ENCODE measurements around the gene NRIP3.
"Not testable (repeated sequence)": the region's sequence is repeated elsewhere in the genome, so short reads cannot be mapped to it uniquely, and the experiment has no call there.

The NRIP3 gene

DNA sequence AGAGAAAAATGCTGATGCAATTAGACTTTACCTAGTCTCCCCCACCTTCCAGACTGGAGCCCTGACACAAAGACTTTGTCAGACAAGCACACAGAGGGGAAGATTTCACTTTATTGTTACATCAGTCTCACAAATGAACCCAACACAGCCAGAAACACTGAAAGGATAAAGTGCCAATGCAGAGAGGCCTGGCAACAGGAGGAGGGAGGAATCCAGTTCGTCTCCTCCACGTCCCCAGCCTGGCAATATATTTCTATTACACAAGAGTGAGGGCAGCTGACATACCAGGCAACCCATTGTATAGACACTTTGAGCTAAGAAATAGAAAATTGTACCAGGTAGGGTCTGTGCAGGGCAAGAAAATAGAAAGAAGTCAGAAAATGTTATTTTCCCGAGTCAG is 23.3 kb downstream of the NRIP3 start:
- WGBS (ENCODE audit: insufficient coverage): 100% methylated on average over 1 of the region's 3 CpGs
- H3K4me1 ChIP-seq (ENCODE audit: control extremely low read depth in 1 of 4, control insufficient read depth in 4 of 4, insufficient read depth in 4 of 4, low read length in 3 of 4): no peaks in the 10 kb centered on the region
- no peak overlapping the region for H3K27ac ChIP-seq (ENCODE audit: insufficient read depth in 1 of 2, low read depth in 1 of 2, low read length in 2 of 2, poor library complexity in 1 of 2, severe bottlenecking in 2 of 2)
- POLR2A ChIA-PET: no interaction called here
- no peaks in the 10 kb centered on the region for H3K36me3 ChIP-seq (ENCODE audit: control insufficient read depth in 4 of 4, insufficient read depth in 4 of 4, low read length in 3 of 4)
- no peak for DNase-seq
- no peaks in the 10 kb centered on the region for H3K27me3 ChIP-seq (replicated peaks in 2 of 5; ENCODE audit: control insufficient read depth in 4 of 5, insufficient read depth in 5 of 5, low read length in 4 of 5)
- H3K4me3 ChIP-seq (ENCODE audit: control insufficient read depth in 1 of 7, extremely low read depth in 1 of 7, insufficient read depth in 4 of 7, low read depth in 2 of 7, low read length in 6 of 7): no peak overlapping the region
- H3K9me3 ChIP-seq (ENCODE audit: control extremely low read depth in 1 of 5, control insufficient read depth in 4 of 5, insufficient read depth in 2 of 5, low read depth in 1 of 5, low read length in 4 of 5): no peaks in the 10 kb centered on the region
- CTCF ChIA-PET: interaction anchor here (0.9 to 1.2 kb wide), 2 partner anchors 11 to 324 kb away, joined by 3 to 4 read pairs; no protein-coding TSS in a partner anchor

DNA sequence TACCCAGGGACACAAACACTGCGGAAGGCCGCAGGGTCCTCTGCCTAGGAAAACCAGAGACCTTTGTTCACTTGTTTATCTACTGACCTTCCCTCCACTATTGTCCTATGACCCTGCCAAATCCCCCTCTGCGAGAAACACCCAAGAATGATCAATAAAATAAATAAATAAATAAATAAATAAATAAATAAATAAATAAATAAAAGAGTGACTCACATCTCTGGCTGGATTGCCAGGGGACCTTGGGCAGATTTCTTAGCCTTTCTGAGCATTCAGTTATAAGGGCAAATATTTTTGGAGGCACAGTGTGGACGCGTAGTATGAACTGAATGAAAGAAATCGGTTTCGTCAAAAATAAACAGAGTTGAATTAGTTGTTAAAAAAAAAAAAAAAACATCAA is 24.4 kb downstream of the NRIP3 start:
- CTCF ChIA-PET: not testable (repeated sequence)
- no CpG with 5 or more reads among the region's 7 CpGs for WGBS (ENCODE audit: insufficient coverage)

GRCh38 chr11:8973121-8973520 is 30.7 kb downstream of the NRIP3 start:
- no peak overlapping the region for H3K4me3 ChIP-seq (ENCODE audit: control insufficient read depth in 1 of 7, extremely low read depth in 1 of 7, insufficient read depth in 4 of 7, low read depth in 2 of 7, low read length in 6 of 7)
- 67% methylated on average over 1 of the region's 3 CpGs for WGBS (ENCODE audit: insufficient coverage)
- POLR2A ChIA-PET: no interaction called here
- DNase-seq: peak in 2 of 3 donors; percentile 29 to 37
- H3K27me3 ChIP-seq (replicated peaks in 2 of 5; ENCODE audit: control insufficient read depth in 4 of 5, insufficient read depth in 5 of 5, low read length in 4 of 5): no peaks in the 10 kb centered on the region
- CTCF ChIA-PET: interaction anchor here (2.2 kb wide), 1 partner anchor 10 kb away, joined by 4 read pairs; no protein-coding TSS in a partner anchor
- H3K9me3 ChIP-seq (ENCODE audit: control extremely low read depth in 1 of 5, control insufficient read depth in 4 of 5, insufficient read depth in 2 of 5, low read depth in 1 of 5, low read length in 4 of 5): no peaks in the 10 kb centered on the region
- no peak overlapping the region for H3K27ac ChIP-seq (ENCODE audit: insufficient read depth in 1 of 2, low read depth in 1 of 2, low read length in 2 of 2, poor library complexity in 1 of 2, severe bottlenecking in 2 of 2)
- no peaks in the 10 kb centered on the region for H3K36me3 ChIP-seq (ENCODE audit: control insufficient read depth in 4 of 4, insufficient read depth in 4 of 4, low read length in 3 of 4)
- H3K4me1 ChIP-seq (ENCODE audit: control extremely low read depth in 1 of 4, control insufficient read depth in 4 of 4, insufficient read depth in 4 of 4, low read length in 3 of 4): no peaks in the 10 kb centered on the region

More for the DNA sequence above, 24.4 kb downstream of the NRIP3 start:
- H3K4me3 ChIP-seq (ENCODE audit: control insufficient read depth in 1 of 7, extremely low read depth in 1 of 7, insufficient read depth in 4 of 7, low read depth in 2 of 7, low read length in 6 of 7); H3K9me3 ChIP-seq (ENCODE audit: control extremely low read depth in 1 of 5, control insufficient read depth in 4 of 5, insufficient read depth in 2 of 5, low read depth in 1 of 5, low read length in 4 of 5); H3K36me3 ChIP-seq (ENCODE audit: control insufficient read depth in 4 of 4, insufficient read depth in 4 of 4, low read length in 3 of 4); H3K4me1 ChIP-seq (ENCODE audit: control extremely low read depth in 1 of 4, control insufficient read depth in 4 of 4, insufficient read depth in 4 of 4, low read length in 3 of 4); DNase-seq; POLR2A ChIA-PET; H3K27ac ChIP-seq (ENCODE audit: insufficient read depth in 1 of 2, low read depth in 1 of 2, low read length in 2 of 2, poor library complexity in 1 of 2, severe bottlenecking in 2 of 2); H3K27me3 ChIP-seq (replicated peaks in 2 of 5; ENCODE audit: control insufficient read depth in 4 of 5, insufficient read depth in 5 of 5, low read length in 4 of 5): not testable (repeated sequence)

DNA sequence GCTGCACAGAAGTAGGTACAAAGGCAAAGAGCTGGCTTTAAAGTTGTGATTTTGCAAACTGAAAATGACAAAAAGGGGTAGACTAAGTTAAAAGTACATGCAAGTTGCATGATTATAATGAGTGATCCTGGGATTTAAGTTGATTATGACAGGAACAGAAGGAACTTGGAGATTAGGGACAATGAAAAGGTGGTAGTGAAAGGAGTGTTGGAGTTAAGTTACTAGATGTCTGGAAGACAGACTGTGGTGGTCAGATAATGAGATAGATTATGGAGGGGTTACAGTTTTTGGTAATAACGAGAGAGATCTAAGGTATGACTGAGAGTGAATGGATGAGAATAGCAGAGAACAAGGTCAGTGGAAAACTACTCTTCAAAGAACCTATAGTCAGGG is 31.9 kb downstream of the NRIP3 start:
- no peaks in the 10 kb centered on the region for H3K4me1 ChIP-seq (ENCODE audit: control extremely low read depth in 1 of 4, control insufficient read depth in 4 of 4, insufficient read depth in 4 of 4, low read length in 3 of 4)
- POLR2A ChIA-PET: no interaction called here
- H3K27me3 ChIP-seq (replicated peaks in 2 of 5; ENCODE audit: control insufficient read depth in 4 of 5, insufficient read depth in 5 of 5, low read length in 4 of 5): no peaks in the 10 kb centered on the region
- 100% methylated on average over 1 of the region's 1 CpG for whole genome bisulfite sequencing (ENCODE audit: insufficient coverage)
- CTCF ChIA-PET: interaction anchor here (1.3 kb wide), 1 partner anchor 166 kb away, joined by 3 read pairs; no protein-coding TSS in a partner anchor
- no peaks in the 10 kb centered on the region for H3K9me3 ChIP-seq (ENCODE audit: control extremely low read depth in 1 of 5, control insufficient read depth in 4 of 5, insufficient read depth in 2 of 5, low read depth in 1 of 5, low read length in 4 of 5)
- H3K36me3 ChIP-seq (ENCODE audit: control insufficient read depth in 4 of 4, insufficient read depth in 4 of 4, low read length in 3 of 4): peaks cover 0 to 4% (median 3%) of the 10 kb centered on the region in 4 experiments
- H3K27ac ChIP-seq (ENCODE audit: insufficient read depth in 1 of 2, low read depth in 1 of 2, low read length in 2 of 2, poor library complexity in 1 of 2, severe bottlenecking in 2 of 2): no peak overlapping the region
- no peak overlapping the region for H3K4me3 ChIP-seq (ENCODE audit: control insufficient read depth in 1 of 7, extremely low read depth in 1 of 7, insufficient read depth in 4 of 7, low read depth in 2 of 7, low read length in 6 of 7)
- DNase-seq: no peak

DNA sequence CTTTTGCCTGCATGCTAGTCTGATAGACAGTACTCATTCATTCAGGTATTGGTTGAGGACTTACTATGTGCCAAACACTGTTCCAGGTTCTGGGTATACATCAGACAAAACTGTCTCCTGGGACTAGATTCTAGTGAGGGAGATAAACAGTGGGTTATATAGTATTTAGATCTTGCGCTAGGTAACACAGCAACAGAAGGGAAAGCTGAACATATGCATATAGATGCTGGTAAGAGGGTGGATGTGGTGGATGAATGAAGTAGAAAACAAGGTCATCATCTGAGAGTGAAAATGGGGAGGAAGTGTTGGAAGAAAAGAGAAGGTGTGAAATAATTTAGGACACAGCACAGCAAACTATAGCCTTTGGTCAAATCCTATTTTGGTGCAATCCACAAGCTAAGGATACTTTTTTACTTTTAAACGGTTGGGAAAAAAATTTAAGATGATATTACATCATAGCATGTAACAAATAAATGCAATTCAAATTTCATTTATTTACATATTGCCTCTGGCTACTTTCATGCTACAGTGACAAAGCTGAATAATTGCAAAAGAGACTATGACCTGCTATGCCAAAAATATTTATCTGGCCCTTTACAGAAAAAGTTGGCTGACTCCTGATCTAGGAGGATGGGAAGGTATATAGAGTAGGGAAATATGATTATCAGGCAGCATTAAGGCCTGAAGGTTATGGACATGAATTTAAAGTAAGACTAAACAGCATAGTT is 32.4 kb downstream of the NRIP3 start:
- no CpG with 5 or more reads among the region's 2 CpGs for WGBS (ENCODE audit: insufficient coverage)
- Histone ChIP-seq H3K27ac (ENCODE audit: insufficient read depth in 1 of 2, low read depth in 1 of 2, low read length in 2 of 2, poor library complexity in 1 of 2, severe bottlenecking in 2 of 2) (no peak overlapping the region), H3K36me3 (ENCODE audit: control insufficient read depth in 4 of 4, insufficient read depth in 4 of 4, low read length in 3 of 4) (peaks cover 0 to 4% (median 3%) of the 10 kb centered on the region in 4 experiments), H3K9me3 (ENCODE audit: control extremely low read depth in 1 of 5, control insufficient read depth in 4 of 5, insufficient read depth in 2 of 5, low read depth in 1 of 5, low read length in 4 of 5) (no peaks in the 10 kb centered on the region), H3K27me3 (replicated peaks in 2 of 5; ENCODE audit: control insufficient read depth in 4 of 5, insufficient read depth in 5 of 5, low read length in 4 of 5) (no peaks in the 10 kb centered on the region), H3K4me1 (ENCODE audit: control extremely low read depth in 1 of 4, control insufficient read depth in 4 of 4, insufficient read depth in 4 of 4, low read length in 3 of 4) (no peaks in the 10 kb centered on the region), H3K4me3 (ENCODE audit: control insufficient read depth in 1 of 7, extremely low read depth in 1 of 7, insufficient read depth in 4 of 7, low read depth in 2 of 7, low read length in 6 of 7) (no peak overlapping the region)
- ChIA-PET CTCF (interaction anchor here (1.3 kb wide), 1 partner anchor 166 kb away, joined by 3 read pairs; no protein-coding TSS in a partner anchor), POLR2A (no interaction called here)
- no peak for DNase-seq

DNA sequence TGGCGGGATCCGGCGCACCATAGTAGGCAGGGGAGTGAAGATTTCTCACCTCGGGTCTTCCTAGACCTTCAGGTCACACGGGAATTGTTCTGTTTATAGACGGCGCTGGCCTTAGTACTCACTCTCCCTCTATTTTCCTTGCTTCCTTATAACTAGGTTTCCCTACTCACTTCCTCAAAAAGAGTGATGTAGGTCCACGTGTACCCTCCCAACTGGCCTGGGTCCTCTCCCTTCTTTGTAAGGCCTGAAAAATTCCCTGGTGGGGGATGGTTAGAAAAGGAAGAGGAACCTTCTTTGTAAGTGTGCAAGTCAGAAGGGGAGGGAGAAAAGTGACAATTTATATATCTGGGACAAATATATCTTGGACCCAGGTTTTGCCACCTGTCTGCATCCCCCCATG is 36.6 kb downstream of the NRIP3 start:
- ChIA-PET CTCF (interaction anchor here (1.6 kb wide), 1 partner anchor 52 kb away, joined by 3 read pairs; no protein-coding TSS in a partner anchor), POLR2A (no interaction called here)
- Histone ChIP-seq H3K4me1 (ENCODE audit: control extremely low read depth in 1 of 4, control insufficient read depth in 4 of 4, insufficient read depth in 4 of 4, low read length in 3 of 4) (peaks cover 8 to 27% (median 21%) of the 10 kb centered on the region in 4 experiments), H3K36me3 (ENCODE audit: control insufficient read depth in 4 of 4, insufficient read depth in 4 of 4, low read length in 3 of 4) (peaks cover 0 to 4% (median 3%) of the 10 kb centered on the region in 4 experiments), H3K27me3 (replicated peaks in 2 of 5; ENCODE audit: control insufficient read depth in 4 of 5, insufficient read depth in 5 of 5, low read length in 4 of 5) (no peaks in the 10 kb centered on the region), H3K27ac (ENCODE audit: insufficient read depth in 1 of 2, low read depth in 1 of 2, low read length in 2 of 2, poor library complexity in 1 of 2, severe bottlenecking in 2 of 2) (no peak overlapping the region), H3K9me3 (ENCODE audit: control extremely low read depth in 1 of 5, control insufficient read depth in 4 of 5, insufficient read depth in 2 of 5, low read depth in 1 of 5, low read length in 4 of 5) (no peaks in the 10 kb centered on the region), H3K4me3 (ENCODE audit: control insufficient read depth in 1 of 7, extremely low read depth in 1 of 7, insufficient read depth in 4 of 7, low read depth in 2 of 7, low read length in 6 of 7) (no peak overlapping the region)
- no peak for DNase-seq
- WGBS (ENCODE audit: insufficient coverage): 95% methylated on average over 4 of the region's 8 CpGs

Data from common myeloid progenitor, CD34-positive (primary cell).